IMR-90 (cell line): ENCODE results near the gene DNAJC7. TPM values are rescaled to one million over a fixed set of nuclear protein-coding genes. Genes with fewer than 3 reads are reported as not detected.

Source experiments
- ATAC-seq: fragments of 200-7000 bp; cut with Tn5 transposase; 2 replicates; pipeline ENCODE4 v1.9.1; 2020; ENCODE audit warnings: low read depth, mild to moderate bottlenecking, moderate library complexity
- BruUV-seq: library from RNA; stranded (reverse); fragments of 400-500 nt; replicated peaks from 2 replicates; lab custom pipeline; 2021; lab: Mats Ljungman, UMichigan
- CTCF ChIA-PET: fragments of 300-600 bp; formaldehyde crosslinking; extraction: SDS; loops from one replicate; lab custom pipeline; 2021; ENCODE audit warnings: antibody characterized with exemption; lab: Yijun Ruan, JAX
- POLR2A ChIA-PET: fragments of 300-600 bp; sonication (Branson Sonifier 250); formaldehyde crosslinking; loops from one replicate; lab custom pipeline; 2022; ENCODE audit warnings: antibody characterized with exemption; ENCODE audit not compliant: unreplicated experiment; lab: Charles Lee
- DNase-seq: peaks from one replicate; pipeline ENCODE4 v3.0.0; 2013
- H2AFZ ChIP-seq: replicated peaks from 2 replicates; pipeline ENCODE3; 2013; ENCODE audit warnings: low read length, mild to moderate bottlenecking; ENCODE audit not compliant: poor library complexity
- H2AK5ac ChIP-seq: 2 replicates; pipeline ENCODE4 v1.6.1; 2013; ENCODE audit warnings: low read depth, low read length, inconsistent platforms
- H2AK9ac ChIP-seq: replicated peaks from 2 replicates; pipeline ENCODE3; 2013; ENCODE audit warnings: mild to moderate bottlenecking, low read depth, low read length, moderate library complexity; ENCODE audit not compliant: poor library complexity
- H2BK120ac ChIP-seq: 2 replicates; pipeline ENCODE4 v1.6.1; 2013; ENCODE audit warnings: low read depth, low read length, inconsistent platforms
- H2BK15ac ChIP-seq: 3 replicates; pipeline ENCODE4 v1.6.1; 2013; ENCODE audit warnings: low read depth, low read length, inconsistent platforms
- H2BK20ac ChIP-seq: 2 replicates; pipeline ENCODE4 v1.6.1; 2013; ENCODE audit warnings: low read depth, mild to moderate bottlenecking, inconsistent platforms, low read length, moderate library complexity
- H2BK5ac ChIP-seq: 2 replicates; pipeline ENCODE4 v1.6.1; 2013; ENCODE audit warnings: mild to moderate bottlenecking, low read depth, low read length, inconsistent platforms; ENCODE audit not compliant: poor library complexity, severe bottlenecking
- H3K14ac ChIP-seq: replicated peaks from 2 replicates; pipeline ENCODE4 v1.6.1; 2013; ENCODE audit warnings: low read depth, low read length, inconsistent platforms
- H3K18ac ChIP-seq: 2 replicates; pipeline ENCODE4 v1.6.1; 2013; ENCODE audit warnings: low read depth, low read length, control low read depth
- H3K23ac ChIP-seq: 2 replicates; pipeline ENCODE4 v1.6.1; 2013; ENCODE audit warnings: low read depth, low read length, inconsistent platforms
- H3K27ac ChIP-seq: 2 replicates; pipeline ENCODE4 v1.5.1; 2013; ENCODE audit warnings: mild to moderate bottlenecking, control low read depth, low read length; ENCODE audit not compliant: insufficient read depth
- H3K27me3 ChIP-seq: 2 replicates; pipeline ENCODE4 v1.6.1; 2013; ENCODE audit warnings: low read length; ENCODE audit not compliant: control insufficient read depth, insufficient read depth
- H3K36me3 ChIP-seq: 2 replicates; pipeline ENCODE4 v1.6.1; 2013; ENCODE audit warnings: low read length, mixed read lengths; ENCODE audit not compliant: control insufficient read depth, insufficient read depth
- H3K4ac ChIP-seq: 2 replicates; pipeline ENCODE4 v1.6.1; 2013; ENCODE audit warnings: low read depth, low read length, inconsistent platforms
- H3K4me1 ChIP-seq: 2 replicates; pipeline ENCODE4 v1.6.1; 2013; ENCODE audit warnings: low read length, mixed read lengths; ENCODE audit not compliant: control insufficient read depth, insufficient read depth
- H3K4me2 ChIP-seq: 2 replicates; pipeline ENCODE4 v1.6.1; 2013; ENCODE audit warnings: low read depth, mild to moderate bottlenecking, control low read depth, low read length, moderate library complexity
- H3K4me3 ChIP-seq: 2 replicates; pipeline ENCODE4 v1.5.1; 2013; ENCODE audit warnings: low read depth, mild to moderate bottlenecking, control low read depth, low read length, moderate library complexity; ENCODE audit not compliant: insufficient read depth
- H3K56ac ChIP-seq: 2 replicates; pipeline ENCODE4 v1.6.1; 2013; ENCODE audit warnings: low read length, inconsistent platforms; ENCODE audit not compliant: insufficient read depth; ENCODE audit errors: extremely low read depth
- H3K79me1 ChIP-seq, 2 experiments: 2 replicates each; pipeline ENCODE4 v1.6.1; 2013; ENCODE audit warnings: low read length in 2 of 2, inconsistent platforms in 1 of 2, low read depth in 1 of 2
- H3K9ac ChIP-seq: 2 replicates; pipeline ENCODE4 v1.6.1; 2013; ENCODE audit warnings: low read depth, low read length, control low read depth
- H3K9me1 ChIP-seq: 2 replicates; pipeline ENCODE4 v1.6.1; 2013; ENCODE audit warnings: low read length, inconsistent platforms; ENCODE audit not compliant: insufficient read depth
- H3K9me3 ChIP-seq: 2 replicates; pipeline ENCODE4 v1.6.1; 2013; ENCODE audit warnings: low read length; ENCODE audit not compliant: control insufficient read depth, insufficient read depth
- H4K20me1 ChIP-seq: 2 replicates; pipeline ENCODE4 v1.6.1; 2013; ENCODE audit warnings: low read length, inconsistent platforms; ENCODE audit not compliant: insufficient read depth
- H4K5ac ChIP-seq: 2 replicates; pipeline ENCODE4 v1.6.1; 2013; ENCODE audit warnings: mild to moderate bottlenecking, low read depth, low read length, control low read depth
- H4K8ac ChIP-seq, 2 experiments: 2 replicates each; pipeline ENCODE4 v1.6.1; 2013; ENCODE audit warnings: low read depth in 2 of 2, low read length in 2 of 2, control low read depth in 1 of 2, inconsistent platforms in 1 of 2
- H4K91ac ChIP-seq: 2 replicates; pipeline ENCODE4 v1.6.1; 2013; ENCODE audit warnings: low read depth, low read length, inconsistent platforms; ENCODE audit not compliant: insufficient read depth
- BHLHE40 ChIP-seq: fragments of 150-350 bp; IDR thresholded peaks from 2 replicates; pipeline ENCODE4 v1.6.1; 2016; ENCODE audit warnings: mild to moderate bottlenecking, low read depth, low read length
- CHD1 ChIP-seq: IDR thresholded peaks from 2 replicates; pipeline ENCODE4 v1.6.1; 2012; ENCODE audit warnings: low read depth, low read length, improper control_type of control experiment
- FOS ChIP-seq: fragments of 150-350 bp; IDR thresholded peaks from 2 replicates; pipeline ENCODE4 v1.6.1; 2016; ENCODE audit warnings: low read depth, low read length
- MAFK ChIP-seq: IDR thresholded peaks from 2 replicates; pipeline ENCODE4 v1.6.1; 2012; ENCODE audit warnings: low read depth, low read length, improper control_type of control experiment
- NFE2L2 ChIP-seq: fragments of 150-350 bp; IDR thresholded peaks from 2 replicates; pipeline ENCODE4 v1.6.1; 2016; ENCODE audit warnings: low read depth, mild to moderate bottlenecking, low read length
- POLR2A ChIP-seq: IDR thresholded peaks from 2 replicates; pipeline ENCODE4 v1.6.1; 2012; ENCODE audit warnings: mild to moderate bottlenecking, low read depth, low read length
- RAD21 ChIP-seq: IDR thresholded peaks from 2 replicates; pipeline ENCODE4 v1.6.1; 2012; ENCODE audit warnings: low read length, improper control_type of control experiment
- RCOR1 ChIP-seq: IDR thresholded peaks from 2 replicates; pipeline ENCODE4 v1.6.1; 2012; ENCODE audit warnings: mild to moderate bottlenecking, low read length, improper control_type of control experiment; ENCODE audit not compliant: insufficient replicate concordance
- WGBS, 2 experiments: methylation state at CpG; one replicate each; pipeline versions ENCODE4 v1.1.5 to v1.1.7; 2013; ENCODE audit warnings: missing lambda C conversion rate in 2 of 2; ENCODE audit not compliant: insufficient read length in 1 of 2; ENCODE audit errors: extremely low coverage in 2 of 2; 5-methylcytosine and 5-hydroxymethylcytosine counted together
- dilution Hi-C: fragments of 300-500 bp; cut with HindIII; formaldehyde crosslinking; loops from one replicate; pipeline ENCODE4 v1.14.3; 2018; ENCODE audit warnings: low sequenced_read_pairs; ENCODE audit not compliant: unreplicated experiment
- in situ Hi-C: fragments of 300-500 bp; cut with MboI; formaldehyde crosslinking; loops from 3 replicates; pipeline ENCODE4 v1.14.3; 2019; ENCODE audit warnings: low sequenced_read_pairs, inconsistent platforms, mixed read lengths
- intact Hi-C: fragments of 100-400 bp; cut with micrococcal nuclease; formaldehyde crosslinking; loops from 2 replicates; pipeline ENCODE4 v1.10.0; 2022
- polyA plus RNA-seq, 3 experiments: library from polyadenylated mRNA; depleted of rRNA; stranded (reverse); fragments of >200 nt; gene quantifications; 2 replicates each; pipeline ENCODE4 v1.2.3, GENCODE V29; 2012; ENCODE audit warnings: low replicate concordance in 1 of 3
- total RNA-seq: library from RNA; depleted of rRNA; stranded (reverse); fragments of >200 nt; gene quantifications from 2 replicates; pipeline ENCODE4 v1.2.3, GENCODE V29; 2012
- TF ChIP-seq, protein P1 (sequence below): fragments of 150-350 bp; IDR thresholded peaks from 2 replicates; pipeline ENCODE4 v1.6.1; 2016; ENCODE audit warnings: low read depth, mild to moderate bottlenecking, low read length, moderate library complexity, borderline replicate concordance
- TF ChIP-seq, protein P2 (sequence below): conservative IDR thresholded peaks from 2 replicates; pipeline ENCODE4 v1.5.1; 2012; ENCODE audit warnings: mild to moderate bottlenecking, low read depth, low read length, improper control_type of control experiment

DNAJC7 gene
- total and polyA plus RNA-seq, 2 of the 4 experiments (the other 2 are of a cell fraction): 49.3 to 71.7 TPM

DNA sequence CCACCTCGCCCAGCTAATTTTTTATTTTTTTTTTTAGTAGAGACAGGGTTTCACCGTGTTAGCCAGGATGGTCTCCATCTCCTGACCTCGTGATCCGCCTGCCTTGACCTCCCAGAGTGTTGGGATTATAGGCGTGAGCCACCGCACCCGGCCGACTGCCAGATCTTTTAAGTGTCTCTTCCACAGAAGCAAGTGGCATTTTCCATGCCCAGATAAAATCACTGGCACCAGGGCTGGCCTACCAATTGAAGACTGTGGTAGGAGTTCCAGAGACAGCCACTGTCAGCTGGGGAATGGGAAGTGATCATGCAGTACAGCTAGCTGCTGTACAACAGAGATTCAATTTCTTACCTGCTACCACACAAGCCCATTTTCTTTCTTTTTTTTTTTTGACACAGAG is 32.8 kb downstream of the DNAJC7 start:
- TF ChIP-seq, protein P1, sequence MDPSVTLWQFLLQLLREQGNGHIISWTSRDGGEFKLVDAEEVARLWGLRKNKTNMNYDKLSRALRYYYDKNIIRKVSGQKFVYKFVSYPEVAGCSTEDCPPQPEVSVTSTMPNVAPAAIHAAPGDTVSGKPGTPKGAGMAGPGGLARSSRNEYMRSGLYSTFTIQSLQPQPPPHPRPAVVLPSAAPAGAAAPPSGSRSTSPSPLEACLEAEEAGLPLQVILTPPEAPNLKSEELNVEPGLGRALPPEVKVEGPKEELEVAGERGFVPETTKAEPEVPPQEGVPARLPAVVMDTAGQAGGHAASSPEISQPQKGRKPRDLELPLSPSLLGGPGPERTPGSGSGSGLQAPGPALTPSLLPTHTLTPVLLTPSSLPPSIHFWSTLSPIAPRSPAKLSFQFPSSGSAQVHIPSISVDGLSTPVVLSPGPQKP: no peak
- no peak for TF ChIP-seq RCOR1
- TF ChIP-seq CHD1: no peak
- TF ChIP-seq, protein P2, sequence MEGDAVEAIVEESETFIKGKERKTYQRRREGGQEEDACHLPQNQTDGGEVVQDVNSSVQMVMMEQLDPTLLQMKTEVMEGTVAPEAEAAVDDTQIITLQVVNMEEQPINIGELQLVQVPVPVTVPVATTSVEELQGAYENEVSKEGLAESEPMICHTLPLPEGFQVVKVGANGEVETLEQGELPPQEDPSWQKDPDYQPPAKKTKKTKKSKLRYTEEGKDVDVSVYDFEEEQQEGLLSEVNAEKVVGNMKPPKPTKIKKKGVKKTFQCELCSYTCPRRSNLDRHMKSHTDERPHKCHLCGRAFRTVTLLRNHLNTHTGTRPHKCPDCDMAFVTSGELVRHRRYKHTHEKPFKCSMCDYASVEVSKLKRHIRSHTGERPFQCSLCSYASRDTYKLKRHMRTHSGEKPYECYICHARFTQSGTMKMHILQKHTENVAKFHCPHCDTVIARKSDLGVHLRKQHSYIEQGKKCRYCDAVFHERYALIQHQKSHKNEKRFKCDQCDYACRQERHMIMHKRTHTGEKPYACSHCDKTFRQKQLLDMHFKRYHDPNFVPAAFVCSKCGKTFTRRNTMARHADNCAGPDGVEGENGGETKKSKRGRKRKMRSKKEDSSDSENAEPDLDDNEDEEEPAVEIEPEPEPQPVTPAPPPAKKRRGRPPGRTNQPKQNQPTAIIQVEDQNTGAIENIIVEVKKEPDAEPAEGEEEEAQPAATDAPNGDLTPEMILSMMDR: no peak
- no peak for TF ChIP-seq BHLHE40
- no peak for TF ChIP-seq MAFK
- no peak for TF ChIP-seq FOS
- no peak for TF ChIP-seq RAD21
- TF ChIP-seq NFE2L2: no peak
- TF ChIP-seq POLR2A: no peak
- H4K5ac ChIP-seq: no peak overlapping the region
- intact Hi-C loops: no loop called here
- no CpG with 5 or more reads among the region's 8 CpGs for WGBS, 2 experiments
- H2BK15ac ChIP-seq: no peak overlapping the region
- ChIA-PET CTCF (no interaction called here), POLR2A (no interaction called here)
- H3K79me1 ChIP-seq: peaks cover 13 to 32% of the 10 kb centered on the region in 2 experiments
- H2BK20ac ChIP-seq: no peak overlapping the region
- H2BK120ac ChIP-seq: no peak overlapping the region
- H4K8ac ChIP-seq: no peak overlapping the region
- no peak overlapping the region for H2AFZ ChIP-seq
- H3K4me3 ChIP-seq: no peak overlapping the region
- DNase-seq (no peak), ATAC-seq (no peak)
- H3K36me3 ChIP-seq: peaks cover 62% of the 10 kb centered on the region
- no peak overlapping the region for H3K14ac ChIP-seq
- H3K4me2 ChIP-seq: no peak overlapping the region
- H3K4ac ChIP-seq: no peak overlapping the region
- H3K18ac ChIP-seq: no peak overlapping the region
- no peaks in the 10 kb centered on the region for H4K20me1 ChIP-seq
- no peaks in the 10 kb centered on the region for H3K4me1 ChIP-seq
- H3K9ac ChIP-seq: no peak overlapping the region
- H2AK5ac ChIP-seq: no peak overlapping the region
- in situ Hi-C loops: no loop called here
- H3K9me3 ChIP-seq: no peaks in the 10 kb centered on the region
- H3K56ac ChIP-seq: no peak overlapping the region
- no peak overlapping the region for H3K27ac ChIP-seq
- H3K23ac ChIP-seq: no peak overlapping the region
- no peak overlapping the region for H4K91ac ChIP-seq
- dilution Hi-C loops: no loop called here
- no peak overlapping the region for H2AK9ac ChIP-seq
- no peaks in the 10 kb centered on the region for H3K27me3 ChIP-seq
- no TSS peak for BruUV-seq
- no peak overlapping the region for H2BK5ac ChIP-seq
- H3K9me1 ChIP-seq: no peaks in the 10 kb centered on the region
